Stimulated activated effector memory CD8-positive, alpha-beta T cell treated with anti-CD3 and anti-CD28 coated beads, Interleukin-12 subunit alpha, Interleukin-12 subunit beta, amount 100 ng/mL, for 72 hours (primary cell): ENCODE results near the gene IFNK.
"Not testable (repeated sequence)": the region's sequence is repeated elsewhere in the genome, so short reads cannot be mapped to it uniquely, and the experiment has no call there.

Experiments used
- ATAC-seq: fragments of 150-1000 bp; cut with Tn5 transposase; 2 replicates; pipeline ENCODE4 v1.10.0; 2021
- DNase-seq, 2 donors: peaks; one replicate each; pipeline ENCODE4 v3.0.0; 2021 to 2022; ENCODE audit warnings: low spot score in 2 of 2
- H3K27ac Mint-ChIP-seq: one replicate; pipeline ENCODE4 v1.8.0; 2022; ENCODE audit warnings: mild to moderate bottlenecking, mixed read lengths
- H3K36me3 Mint-ChIP-seq: one replicate; pipeline ENCODE4 v1.8.0; 2022; ENCODE audit warnings: mild to moderate bottlenecking, mixed read lengths
- H3K4me1 Mint-ChIP-seq: one replicate; pipeline ENCODE4 v1.8.0; 2022; ENCODE audit warnings: mixed read lengths
- H3K4me3 Mint-ChIP-seq: one replicate; pipeline ENCODE4 v1.8.0; 2022; ENCODE audit warnings: mild to moderate bottlenecking, mixed read lengths
- H3K9me3 Mint-ChIP-seq: one replicate; pipeline ENCODE4 v1.8.0; 2022; ENCODE audit warnings: mixed read lengths

IFNK gene

GRCh38 chr9:27499451-27499850, 24.6 kb upstream of the IFNK start:
- Mint-ChIP-seq H3K27ac (no peak overlapping the region), H3K36me3 (no peaks in the 10 kb centered on the region), H3K9me3 (no peaks in the 10 kb centered on the region), H3K4me1 (peaks cover 7% of the 10 kb centered on the region), H3K4me3 (no peak overlapping the region)
- DNase-seq (no peak), ATAC-seq (peak; percentile 83)

DNA sequence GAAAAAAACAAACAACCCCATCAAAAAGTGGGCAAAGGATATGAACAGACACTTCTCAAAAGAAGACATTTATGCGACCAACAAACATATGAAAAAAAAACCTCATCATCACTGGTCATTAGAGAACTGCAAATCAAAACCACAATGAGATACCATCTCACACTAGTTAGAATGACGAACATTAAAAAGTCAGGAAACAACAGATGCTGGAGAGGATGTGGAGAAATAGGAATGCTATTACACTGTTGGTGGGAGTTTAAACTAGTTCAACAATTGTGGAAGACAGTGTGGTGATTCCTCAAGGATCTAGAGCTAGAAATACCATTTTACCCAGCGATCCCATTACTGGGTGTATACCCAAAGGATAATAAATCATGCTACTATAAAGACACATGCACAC, 23.2 kb upstream of the IFNK start:
- ATAC-seq, H3K27ac Mint-ChIP-seq, H3K4me3 Mint-ChIP-seq, H3K4me1 Mint-ChIP-seq, H3K9me3 Mint-ChIP-seq, H3K36me3 Mint-ChIP-seq, DNase-seq: not testable (repeated sequence)

GRCh38 chr9:27503623-27504022, 20.5 kb upstream of the IFNK start:
- Mint-ChIP-seq H3K4me3 (no peak overlapping the region), H3K4me1 (peaks cover 8% of the 10 kb centered on the region), H3K36me3 (no peaks in the 10 kb centered on the region), H3K27ac (no peak overlapping the region), H3K9me3 (no peaks in the 10 kb centered on the region)
- DNase-seq (no peak), ATAC-seq (no peak)

- Mint-ChIP-seq H3K9me3 (no peaks in the 10 kb centered on the region), H3K36me3 (no peaks in the 10 kb centered on the region), H3K27ac (no peak overlapping the region), H3K4me1 (peaks cover 8% of the 10 kb centered on the region), H3K4me3 (no peak overlapping the region)
- DNase-seq (no peak), ATAC-seq (peak; percentile 81)
These were observed 19.8 kb upstream of the IFNK start for GRCh38 chr9:27504259-27504658.

DNA sequence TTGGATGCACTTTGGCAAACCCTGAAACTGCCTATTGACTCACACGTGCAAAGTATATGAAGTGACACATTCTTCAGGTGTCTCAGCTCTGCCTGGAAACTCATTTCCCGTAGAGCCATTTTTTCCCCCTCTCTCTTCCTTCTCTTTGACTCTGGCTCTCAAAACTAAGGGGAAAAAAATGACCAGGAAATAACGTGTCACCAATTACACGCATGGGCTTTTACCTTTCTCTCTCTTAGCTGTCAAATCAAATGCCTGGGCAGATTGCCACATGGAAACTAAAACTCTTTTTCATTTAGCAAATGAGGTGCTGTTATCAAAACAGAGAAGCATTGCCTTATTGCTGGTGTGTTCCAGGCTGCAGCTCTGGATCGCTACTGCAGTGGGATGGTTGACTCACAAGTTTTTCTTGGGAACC, 18.3 kb upstream of the IFNK start:
- Mint-ChIP-seq H3K4me1 (peaks cover 8% of the 10 kb centered on the region), H3K27ac (no peak overlapping the region), H3K4me3 (no peak overlapping the region), H3K9me3 (no peaks in the 10 kb centered on the region), H3K36me3 (no peaks in the 10 kb centered on the region)
- ATAC-seq (peak; percentile 35), DNase-seq (no peak)

- Mint-ChIP-seq H3K27ac (no peak overlapping the region), H3K9me3 (no peaks in the 10 kb centered on the region), H3K36me3 (no peaks in the 10 kb centered on the region), H3K4me3 (no peak overlapping the region), H3K4me1 (peaks cover 8% of the 10 kb centered on the region)
- ATAC-seq (no peak), DNase-seq (no peak)
These were observed 17.1 kb upstream of the IFNK start for GRCh38 chr9:27506981-27507380.

DNA sequence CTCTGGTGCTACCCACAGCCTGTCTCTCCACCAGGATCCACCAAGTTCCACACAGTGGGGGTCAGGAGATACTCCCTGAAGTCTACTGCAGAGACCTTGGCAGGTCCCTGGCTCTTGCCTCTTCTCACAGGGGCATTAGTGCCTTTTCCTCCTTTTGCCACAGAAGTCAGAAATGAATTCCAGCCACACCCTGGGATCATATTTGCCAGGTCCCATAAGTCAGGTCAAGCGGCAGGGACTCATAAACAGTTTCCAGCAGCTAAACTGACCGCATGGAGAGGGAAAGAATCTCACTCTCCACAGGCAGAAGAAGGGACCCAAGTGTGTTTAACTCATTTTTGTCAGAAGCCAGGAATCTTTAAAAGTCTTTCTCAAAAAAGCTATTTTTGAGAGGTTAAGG, 13.3 kb upstream of the IFNK start:
- no peak overlapping the region for H3K4me3 Mint-ChIP-seq
- no peaks in the 10 kb centered on the region for H3K9me3 Mint-ChIP-seq
- ATAC-seq = no peak
- no peaks in the 10 kb centered on the region for H3K4me1 Mint-ChIP-seq
- no peaks in the 10 kb centered on the region for H3K36me3 Mint-ChIP-seq
- H3K27ac Mint-ChIP-seq = no peak overlapping the region
- DNase-seq = no peak

- Mint-ChIP-seq H3K27ac (no peak overlapping the region), H3K36me3 (no peaks in the 10 kb centered on the region), H3K9me3 (no peaks in the 10 kb centered on the region), H3K4me1 (no peaks in the 10 kb centered on the region), H3K4me3 (no peak overlapping the region)
- ATAC-seq (no peak), DNase-seq (no peak)
These were observed 12.3 kb upstream of the IFNK start for GRCh38 chr9:27511771-27512170.

DNA sequence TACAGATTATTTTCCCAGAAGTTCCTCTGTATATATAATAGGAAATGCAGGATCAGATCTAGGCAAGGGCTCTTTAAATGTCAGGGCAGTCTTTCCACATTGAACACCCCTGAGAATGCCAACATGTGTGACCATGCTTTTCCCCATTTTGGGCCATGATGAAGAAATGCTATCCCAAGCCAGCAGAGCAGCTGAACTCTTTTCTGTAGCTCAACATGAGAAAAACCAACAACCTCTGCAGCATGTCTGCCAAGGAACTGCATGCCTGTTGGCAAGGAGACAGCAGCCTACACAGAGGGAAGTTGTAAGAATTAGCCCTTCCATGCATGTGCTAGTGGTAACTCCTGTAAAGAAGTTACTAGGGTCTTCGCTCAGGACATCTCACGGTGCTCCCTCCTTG, 9.5 kb upstream of the IFNK start:
- no peaks in the 10 kb centered on the region for H3K4me1 Mint-ChIP-seq
- H3K4me3 Mint-ChIP-seq = no peak overlapping the region
- ATAC-seq (no peak), DNase-seq (no peak)
- H3K9me3 Mint-ChIP-seq = no peaks in the 10 kb centered on the region
- no peak overlapping the region for H3K27ac Mint-ChIP-seq
- H3K36me3 Mint-ChIP-seq = no peaks in the 10 kb centered on the region

DNA sequence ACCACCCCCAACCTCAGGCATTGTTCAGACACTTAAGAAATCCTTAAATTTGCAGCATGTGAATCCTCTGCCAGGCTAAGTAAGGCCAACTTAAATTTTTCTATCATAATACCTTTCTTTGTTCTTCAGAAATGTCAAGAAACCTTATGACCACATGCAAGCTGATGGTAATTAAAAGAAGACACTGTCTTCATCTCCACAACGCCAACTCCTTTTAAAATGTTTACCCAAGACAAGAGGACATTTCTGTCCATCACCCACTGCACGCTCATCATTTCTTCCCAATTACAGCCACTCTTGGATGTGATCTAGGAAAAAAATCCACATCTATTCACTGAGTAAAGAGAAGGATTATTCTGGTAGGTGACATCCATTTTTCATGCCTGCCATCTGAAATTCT, 6.1 kb upstream of the IFNK start:
- no peak for DNase-seq
- Mint-ChIP-seq H3K4me3 (no peak overlapping the region), H3K27ac (no peak overlapping the region), H3K9me3 (no peaks in the 10 kb centered on the region), H3K4me1 (no peaks in the 10 kb centered on the region), H3K36me3 (no peaks in the 10 kb centered on the region)
- no peak for ATAC-seq

- no peak for ATAC-seq
These were observed 5.3 kb upstream of the IFNK start for GRCh38 chr9:27518809-27519208.

GRCh38 chr9:27519466-27520465, 4.3 kb upstream of the IFNK start:
- Mint-ChIP-seq H3K36me3 (no peaks in the 10 kb centered on the region), H3K9me3 (no peaks in the 10 kb centered on the region), H3K27ac (no peak overlapping the region), H3K4me1 (peaks cover 4% of the 10 kb centered on the region), H3K4me3 (no peak overlapping the region)
- ATAC-seq = no peak
- DNase-seq = no peak

More at GRCh38 chr9:27518809-27519208, 5.3 kb upstream of the IFNK start:
- Mint-ChIP-seq H3K9me3 (no peaks in the 10 kb centered on the region), H3K4me3 (no peak overlapping the region), H3K4me1 (no peaks in the 10 kb centered on the region), H3K36me3 (no peaks in the 10 kb centered on the region), H3K27ac (no peak overlapping the region)
- DNase-seq = no peak

GRCh38 chr9:27520986-27521385, 3.1 kb upstream of the IFNK start:
- ATAC-seq (no peak), DNase-seq (no peak)
- Mint-ChIP-seq H3K9me3 (no peaks in the 10 kb centered on the region), H3K4me1 (peaks cover 4% of the 10 kb centered on the region), H3K27ac (no peak overlapping the region), H3K4me3 (no peak overlapping the region), H3K36me3 (no peaks in the 10 kb centered on the region)

DNA sequence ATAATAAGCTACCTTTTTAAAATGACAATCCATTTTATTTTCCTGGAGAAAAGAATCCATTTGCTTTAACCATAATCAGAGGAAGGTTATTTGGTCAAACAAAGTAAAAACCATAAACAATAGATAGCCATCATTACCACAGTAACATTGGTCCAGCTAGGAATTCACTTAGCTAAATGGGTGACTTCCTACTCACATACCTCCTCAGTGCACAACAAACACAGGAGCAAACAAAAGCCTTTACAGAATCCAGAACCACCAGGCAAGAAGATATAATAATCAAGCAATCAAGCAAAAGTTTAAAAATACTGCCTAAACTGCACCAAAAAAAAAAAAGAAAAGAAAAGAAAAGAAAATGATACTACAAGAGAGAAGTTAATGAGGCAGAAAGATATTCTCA, 949 bp upstream of the IFNK start:
- H3K4me1 Mint-ChIP-seq = peaks cover 7% of the 10 kb centered on the region

DNA sequence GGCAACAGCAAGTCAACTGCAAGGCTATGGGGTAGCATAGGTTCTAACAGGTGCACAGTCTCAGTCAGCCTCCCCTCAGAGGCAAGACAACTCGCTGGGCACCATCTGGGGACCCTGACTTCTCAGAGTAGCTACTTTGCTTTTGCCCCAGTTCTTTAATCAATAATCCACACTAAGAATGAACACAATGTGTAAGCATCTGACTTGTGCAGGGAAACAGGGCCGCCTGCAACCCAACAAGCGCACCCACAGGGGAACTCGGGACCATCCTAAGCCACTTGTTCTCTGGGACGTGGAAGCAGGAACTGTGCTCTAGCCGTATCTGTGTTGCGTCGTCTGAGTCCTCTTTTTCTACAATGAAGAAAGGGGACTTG, 3.6 kb downstream of the IFNK start:
- Mint-ChIP-seq H3K9me3 (no peaks in the 10 kb centered on the region), H3K36me3 (no peaks in the 10 kb centered on the region), H3K4me1 (peaks cover 17% of the 10 kb centered on the region), H3K27ac (no peak overlapping the region), H3K4me3 (peak overlapping the region; percentile 82)
- DNase-seq (no peak), ATAC-seq (no peak)

More for the DNA sequence above, 949 bp upstream of the IFNK start:
- DNase-seq = no peak
- Mint-ChIP-seq H3K4me3 (no peak overlapping the region), H3K27ac (no peak overlapping the region), H3K9me3 (no peaks in the 10 kb centered on the region), H3K36me3 (no peaks in the 10 kb centered on the region)
- ATAC-seq = no peak

DNA sequence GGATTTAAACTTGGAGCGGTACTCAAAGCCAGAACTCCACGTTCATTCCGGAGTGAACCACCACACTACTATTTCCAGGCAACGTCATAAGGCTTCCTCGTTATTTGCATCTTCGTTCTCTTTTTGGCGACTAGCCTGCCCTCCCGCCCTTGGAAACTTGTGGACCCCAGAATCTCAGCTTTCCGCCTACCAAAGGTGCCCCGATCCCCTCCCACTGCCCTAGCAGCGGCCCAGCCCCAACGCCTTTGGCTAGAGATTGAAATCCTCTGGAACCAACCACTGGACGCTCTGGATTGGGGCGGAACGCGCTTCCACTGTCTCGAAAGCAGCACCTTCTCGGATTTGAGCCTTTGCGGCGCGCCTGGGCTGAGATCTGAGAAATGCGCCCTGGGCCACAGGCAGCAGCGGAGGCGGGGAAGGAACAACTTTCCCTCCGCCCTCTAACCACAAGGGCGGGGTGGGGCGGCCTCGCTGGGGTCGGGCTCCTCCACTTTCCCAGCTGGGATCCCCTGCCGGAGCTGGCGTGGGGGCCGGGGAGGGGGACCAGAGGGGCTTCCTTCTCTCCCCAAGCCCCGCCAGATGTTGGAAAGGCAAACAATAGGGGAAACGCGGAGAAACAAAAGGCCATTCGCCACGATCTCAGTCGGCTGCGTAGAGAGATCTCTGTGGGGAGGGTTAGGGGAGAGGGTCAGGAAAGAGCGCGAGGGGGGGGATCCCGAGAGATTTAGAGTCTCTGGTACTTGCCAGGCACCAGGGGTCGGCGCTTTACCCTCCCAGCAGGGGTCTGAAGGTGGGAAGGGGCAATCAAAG, 4.2 kb downstream of the IFNK start:
- H3K36me3 Mint-ChIP-seq = no peaks in the 10 kb centered on the region
- H3K9me3 Mint-ChIP-seq = no peaks in the 10 kb centered on the region
- DNase-seq (peak; percentile 27 to 70), ATAC-seq (peak; percentile 57)
- peaks cover 17% of the 10 kb centered on the region for H3K4me1 Mint-ChIP-seq
- peak overlapping the region; percentile 82 for H3K4me3 Mint-ChIP-seq
- H3K27ac Mint-ChIP-seq = peak overlapping the region; percentile 23
